Measurements from ENCODE around the gene MLLT3. TPM values are rescaled to one million over a fixed set of nuclear protein-coding genes. Genes with fewer than 3 reads are reported as not detected.
A peak's percentile ranks its signal among the peaks of the same experiment; 100 is the strongest.

The MLLT3 gene
- total RNA-seq, 1 experiment from 2014 or later = 24.4 TPM

DNA sequence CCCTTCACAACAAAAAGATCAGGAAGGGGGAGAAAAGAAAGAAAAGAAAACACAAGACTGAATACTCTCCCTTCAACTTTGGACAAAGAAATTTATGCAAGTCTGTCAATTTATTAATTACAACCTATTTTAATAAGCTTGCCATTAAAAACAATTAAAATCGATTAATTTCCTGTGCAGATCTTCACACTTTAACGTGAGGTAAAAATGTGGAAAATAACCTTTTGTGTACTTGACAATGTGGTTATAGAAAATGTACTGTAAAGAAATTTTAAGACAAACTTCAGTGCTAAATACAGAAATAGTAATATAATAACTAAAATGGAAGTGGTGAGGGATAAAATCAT, 2.7 kb upstream of the MLLT3 start:
- Mint-ChIP-seq H3K27ac (ENCODE audit: unreplicated experiment) (no peak overlapping the region), H3K4me3 (ENCODE audit: unreplicated experiment) (peak overlapping the region; percentile 69), H3K9me3 (ENCODE audit: unreplicated experiment) (no peaks in the 10 kb centered on the region), H3K36me3 (ENCODE audit: insufficient read depth, unreplicated experiment) (no peaks in the 10 kb centered on the region), H3K27me3 (ENCODE audit: insufficient read depth, unreplicated experiment) (no peaks in the 10 kb centered on the region), H3K4me1 (ENCODE audit: low read depth, unreplicated experiment) (no peaks in the 10 kb centered on the region)
- Histone ChIP-seq H3K36me3 (ENCODE audit: control insufficient read depth, insufficient read depth, low read length) (no peaks in the 10 kb centered on the region), H3K9me3 (no peaks in the 10 kb centered on the region), H3K27me3 (replicated peaks; ENCODE audit: control insufficient read depth, insufficient read depth, low read length) (no peaks in the 10 kb centered on the region), H3K4me3 (ENCODE audit: low read depth, low read length) (no peak overlapping the region), H3K4me1 (no peaks in the 10 kb centered on the region)
- TF ChIP-seq CTCF (IDR thresholded peaks at IDR 0.05; ENCODE audit: insufficient read depth in 1 of 2, low read depth in 1 of 2, low read length in 1 of 2, severe bottlenecking in 1 of 2, unreplicated experiment in 1 of 2) = no peak
- intact Hi-C loops (cut with micrococcal nuclease; ENCODE audit: unreplicated experiment) = no loop called here
- no TSS peak for BruUV-seq (replicated peaks)
- POLR2A ChIA-PET = no interaction called here
- DNase-seq = no peak
- CTCF ChIA-PET = interaction anchor here (1.0 to 3.7 kb wide), 6 partner anchors 12 to 486 kb away, joined by 3 to 32 read pairs (median 4); no protein-coding TSS in a partner anchor

- Mint-ChIP-seq H3K27ac (ENCODE audit: unreplicated experiment) (no peak overlapping the region), H3K9me3 (ENCODE audit: unreplicated experiment) (no peaks in the 10 kb centered on the region), H3K4me3 (ENCODE audit: unreplicated experiment) (peak overlapping the region; percentile 69), H3K27me3 (ENCODE audit: insufficient read depth, unreplicated experiment) (no peaks in the 10 kb centered on the region), H3K4me1 (ENCODE audit: low read depth, unreplicated experiment) (peaks cover 2% of the 10 kb centered on the region), H3K36me3 (ENCODE audit: insufficient read depth, unreplicated experiment) (no peaks in the 10 kb centered on the region)
- Histone ChIP-seq H3K36me3 (ENCODE audit: control insufficient read depth, insufficient read depth, low read length) (no peaks in the 10 kb centered on the region), H3K27me3 (replicated peaks; ENCODE audit: control insufficient read depth, insufficient read depth, low read length) (no peaks in the 10 kb centered on the region), H3K4me3 (ENCODE audit: low read depth, low read length) (peak overlapping the region; percentile 62), H3K9me3 (no peaks in the 10 kb centered on the region), H3K4me1 (peaks cover 3% of the 10 kb centered on the region; the same call in 1 of the 2 replicates)
- intact Hi-C loops (cut with micrococcal nuclease; ENCODE audit: unreplicated experiment) = loop anchor here (1.0 to 5.0 kb wide), 9 partner anchors 60 to 698 kb away; partner anchors contain the start of gene FOCAD
- peak; percentile 38 to 40 for DNase-seq
- ChIA-PET CTCF (interaction anchor here (1.0 to 3.7 kb wide), 6 partner anchors 12 to 487 kb away, joined by 3 to 32 read pairs (median 4); no protein-coding TSS in a partner anchor), POLR2A (no interaction called here)
- peak; percentile 42 to 67 for TF ChIP-seq CTCF (IDR thresholded peaks at IDR 0.05; ENCODE audit: insufficient read depth in 1 of 2, low read depth in 1 of 2, low read length in 1 of 2, severe bottlenecking in 1 of 2, unreplicated experiment in 1 of 2)
- BruUV-seq (replicated peaks) = no TSS peak
Observed at GRCh38 chr9:20624201-20625002, 2.1 kb upstream of the MLLT3 start.

GRCh38 chr9:20623748-20624124, 1.4 kb upstream of the MLLT3 start:
- Histone ChIP-seq H3K36me3 (ENCODE audit: control insufficient read depth, insufficient read depth, low read length) (no peaks in the 10 kb centered on the region), H3K27me3 (replicated peaks; ENCODE audit: control insufficient read depth, insufficient read depth, low read length) (no peaks in the 10 kb centered on the region), H3K4me1 (peaks cover 5% of the 10 kb centered on the region; the same call in 1 of the 2 replicates), H3K9me3 (no peaks in the 10 kb centered on the region), H3K4me3 (ENCODE audit: low read depth, low read length) (peak overlapping the region; percentile 62)
- ChIA-PET CTCF (interaction anchor here (1.4 to 3.7 kb wide), 2 partner anchors 267 to 317 kb away, joined by 3 to 32 read pairs; no protein-coding TSS in a partner anchor), POLR2A (no interaction called here)
- DNase-seq = no peak
- Mint-ChIP-seq H3K36me3 (ENCODE audit: insufficient read depth, unreplicated experiment) (no peaks in the 10 kb centered on the region), H3K27ac (ENCODE audit: unreplicated experiment) (no peak overlapping the region), H3K4me1 (ENCODE audit: low read depth, unreplicated experiment) (peaks cover 6% of the 10 kb centered on the region), H3K27me3 (ENCODE audit: insufficient read depth, unreplicated experiment) (no peaks in the 10 kb centered on the region), H3K4me3 (ENCODE audit: unreplicated experiment) (peak overlapping the region; percentile 69), H3K9me3 (ENCODE audit: unreplicated experiment) (no peaks in the 10 kb centered on the region)
- TF ChIP-seq CTCF (IDR thresholded peaks at IDR 0.05; ENCODE audit: insufficient read depth in 1 of 2, low read depth in 1 of 2, low read length in 1 of 2, severe bottlenecking in 1 of 2, unreplicated experiment in 1 of 2) = no peak
- no TSS peak for BruUV-seq (replicated peaks)
- intact Hi-C loops (cut with micrococcal nuclease; ENCODE audit: unreplicated experiment) = loop anchor here (1.0 to 5.0 kb wide), 10 partner anchors 61 to 697 kb away; partner anchors contain the start of gene FOCAD

Measured in Caco-2 (cell line).